Measurements from ENCODE around the gene NOXRED1. TPM values are rescaled to one million over a fixed set of nuclear protein-coding genes. Genes with fewer than 3 reads are reported as not detected.

The NOXRED1 gene, protein sequence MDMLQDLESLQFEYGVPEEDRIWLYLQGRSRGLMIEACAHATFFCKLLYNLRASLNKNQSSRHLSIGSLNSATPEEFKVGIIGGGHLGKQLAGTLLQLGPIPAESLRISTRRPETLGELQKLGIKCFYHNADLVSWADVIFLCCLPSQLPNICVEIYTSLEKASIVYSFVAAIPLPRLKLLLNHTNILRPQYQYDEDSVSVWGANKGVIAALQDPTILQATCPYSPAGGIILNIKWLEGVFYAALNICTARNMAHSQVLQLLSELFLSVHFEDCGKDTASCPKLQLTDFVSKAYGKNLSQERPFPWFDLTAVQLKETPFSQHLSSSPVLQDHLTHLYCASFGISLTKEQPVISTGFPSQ
- under 1 TPM in 6 of 9 donors, not detected in 3; 0.22 to 0.72 (median 0.45) TPM for total RNA-seq
- under 1 TPM; 0.29 to 0.64 (median 0.57) TPM for polyA plus RNA-seq
- long read RNA-seq, donor 1, result 0 reads
- long read RNA-seq, donor 2, result 0 reads
- long read RNA-seq, donor 3, result 0 reads
- long read RNA-seq, donor 4, result 0 reads
- long read RNA-seq, donor 5, result 0 reads
- long read RNA-seq, donor 6, result 0 reads
- long read RNA-seq, donor 7, result 0 reads
- long read RNA-seq, donor 8, result 0 reads
- long read RNA-seq, donor 9, result 0 reads
- long read RNA-seq, donor 10, result 0 reads

DNA sequence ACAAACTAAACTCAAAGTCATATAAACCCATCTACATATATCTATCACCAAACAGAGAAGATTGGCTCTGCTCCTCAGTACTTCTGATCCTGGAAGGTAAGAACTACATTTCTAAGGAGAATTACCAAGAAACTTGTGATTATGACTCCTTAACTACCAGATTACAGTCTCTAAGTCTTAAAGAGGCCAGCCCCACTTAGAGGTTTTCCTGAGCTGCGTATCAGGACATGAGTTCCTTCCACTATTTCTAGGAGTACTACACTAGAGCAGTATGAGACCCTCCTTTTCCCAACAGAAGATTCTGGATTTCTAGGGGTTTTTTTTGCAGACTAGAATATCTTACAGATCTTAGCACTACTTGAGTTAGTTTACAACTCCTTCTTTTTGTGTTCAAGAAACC, at the start of gene NOXRED1:
Gene NOXRED1, minus strand, starts transcription at position 101 of the 400 bp plus-strand sequence. CDS start 634 bp downstream, outside the sequence.
- H3K4me3 ChIP-seq, result no peak within 1 kb of the TSS
- H3K27ac ChIP-seq, result no peak within 1 kb of the TSS
- TF ChIP-seq, protein P1, sequence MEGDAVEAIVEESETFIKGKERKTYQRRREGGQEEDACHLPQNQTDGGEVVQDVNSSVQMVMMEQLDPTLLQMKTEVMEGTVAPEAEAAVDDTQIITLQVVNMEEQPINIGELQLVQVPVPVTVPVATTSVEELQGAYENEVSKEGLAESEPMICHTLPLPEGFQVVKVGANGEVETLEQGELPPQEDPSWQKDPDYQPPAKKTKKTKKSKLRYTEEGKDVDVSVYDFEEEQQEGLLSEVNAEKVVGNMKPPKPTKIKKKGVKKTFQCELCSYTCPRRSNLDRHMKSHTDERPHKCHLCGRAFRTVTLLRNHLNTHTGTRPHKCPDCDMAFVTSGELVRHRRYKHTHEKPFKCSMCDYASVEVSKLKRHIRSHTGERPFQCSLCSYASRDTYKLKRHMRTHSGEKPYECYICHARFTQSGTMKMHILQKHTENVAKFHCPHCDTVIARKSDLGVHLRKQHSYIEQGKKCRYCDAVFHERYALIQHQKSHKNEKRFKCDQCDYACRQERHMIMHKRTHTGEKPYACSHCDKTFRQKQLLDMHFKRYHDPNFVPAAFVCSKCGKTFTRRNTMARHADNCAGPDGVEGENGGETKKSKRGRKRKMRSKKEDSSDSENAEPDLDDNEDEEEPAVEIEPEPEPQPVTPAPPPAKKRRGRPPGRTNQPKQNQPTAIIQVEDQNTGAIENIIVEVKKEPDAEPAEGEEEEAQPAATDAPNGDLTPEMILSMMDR (IDR thresholded peaks at IDR 0.05), result no peak
- no peak for TF ChIP-seq POLR2A (IDR thresholded peaks at IDR 0.05)
- DNase-seq, result no peak
- H3K4me1 ChIP-seq (replicated peaks in 1 of 2), result no peaks in the 10 kb centered on the region
- 94 to 100% (median 98%) methylated on average over 1 of the region's 1 CpG for WGBS, 4 donors
- H3K27me3 ChIP-seq, result no peaks in the 10 kb centered on the region
- peaks cover 0 to 49% of the 10 kb centered on the region in 2 donors for H3K36me3 ChIP-seq (replicated peaks in 1 of 2)
- H3K9me3 ChIP-seq (replicated peaks in 1 of 3), result no peaks in the 10 kb centered on the region
- intact Hi-C loops (cut with DNase I), result no loop called here

DNA sequence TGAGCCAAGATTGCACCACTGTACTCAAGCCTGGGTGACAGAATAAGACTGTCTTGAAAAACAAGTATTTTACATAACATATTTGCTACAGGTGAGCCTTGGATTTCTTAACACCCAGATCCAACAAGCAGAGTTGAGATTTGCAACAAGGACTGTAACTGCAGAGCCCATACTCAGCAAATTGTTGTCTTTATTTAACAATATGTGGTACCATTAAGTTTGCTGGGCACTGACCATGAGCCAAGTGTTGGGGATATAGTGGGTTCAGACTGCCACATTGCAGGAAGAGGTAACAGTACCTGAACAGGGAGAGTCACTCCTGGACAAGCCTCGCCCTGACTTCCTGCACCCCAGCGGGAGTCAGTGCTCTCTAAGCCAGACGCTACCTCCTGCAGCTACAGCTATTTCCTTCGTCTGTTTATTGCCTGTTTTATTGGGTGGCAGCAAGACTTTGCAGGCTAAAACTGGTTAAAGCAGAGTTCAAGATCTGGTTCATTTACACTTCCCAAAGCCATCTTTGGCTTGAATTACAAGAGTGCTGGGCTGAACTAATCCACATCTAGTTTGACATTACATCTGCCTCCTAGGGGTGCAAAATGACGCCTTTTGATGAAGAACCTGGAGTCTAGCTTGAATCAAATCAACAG, 47.0 kb upstream of the NOXRED1 start:
- Histone ChIP-seq H3K36me3 (replicated peaks in 1 of 2) (peaks cover 0 to 40% of the 10 kb centered on the region in 2 donors), H3K4me3 (no peak overlapping the region), H3K4me1 (replicated peaks in 1 of 2) (no peaks in the 10 kb centered on the region), H3K27ac (no peak overlapping the region), H3K9me3 (replicated peaks in 1 of 3) (no peaks in the 10 kb centered on the region), H3K27me3 (no peaks in the 10 kb centered on the region)
- WGBS, 4 donors, result 84 to 95% (median 91%) methylated on average over 5 of the region's 5 CpGs
- intact Hi-C loops (cut with DNase I), result no loop called here
- DNase-seq, result no peak
- TF ChIP-seq POLR2A (IDR thresholded peaks at IDR 0.05), result no peak
- TF ChIP-seq, protein P1 (IDR thresholded peaks at IDR 0.05), result no peak

DNA sequence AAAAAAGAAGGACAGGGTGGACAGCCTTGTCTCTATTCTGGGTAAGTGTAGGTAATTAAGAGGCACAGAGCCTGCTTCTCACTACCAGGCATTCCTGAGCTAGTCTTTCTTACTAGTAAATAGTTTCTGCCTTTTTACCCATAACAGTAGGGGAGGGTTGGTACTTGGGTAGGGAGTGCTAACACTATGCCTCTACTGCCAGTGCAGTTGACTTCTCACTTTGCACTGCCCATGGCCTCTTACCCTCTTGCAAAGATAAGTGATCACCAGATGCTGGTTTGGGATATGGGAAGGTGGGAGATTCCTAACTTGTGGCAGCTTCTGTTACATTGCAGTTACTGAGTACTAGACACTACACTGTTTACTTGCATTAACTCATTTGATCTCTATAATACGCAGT, 46.2 kb upstream of the NOXRED1 start:
- WGBS, 4 donors, result 90 to 96% (median 93%) methylated on average over 1 of the region's 1 CpG
- Histone ChIP-seq H3K27ac (no peak overlapping the region), H3K36me3 (replicated peaks in 1 of 2) (peaks cover 0 to 48% of the 10 kb centered on the region in 2 donors), H3K27me3 (no peaks in the 10 kb centered on the region), H3K9me3 (replicated peaks in 1 of 3) (no peaks in the 10 kb centered on the region), H3K4me3 (no peak overlapping the region), H3K4me1 (replicated peaks in 1 of 2) (no peaks in the 10 kb centered on the region)
- DNase-seq, result no peak
- intact Hi-C loops (cut with DNase I), result loop anchor here in 1 of 2 donors (10.0 kb wide), 2 partner anchors 235 to 595 kb away; partner anchors contain the start of genes ALKBH1 and SLIRP
- TF ChIP-seq, protein P1 (IDR thresholded peaks at IDR 0.05), result no peak
- TF ChIP-seq POLR2A (IDR thresholded peaks at IDR 0.05), result no peak

DNA sequence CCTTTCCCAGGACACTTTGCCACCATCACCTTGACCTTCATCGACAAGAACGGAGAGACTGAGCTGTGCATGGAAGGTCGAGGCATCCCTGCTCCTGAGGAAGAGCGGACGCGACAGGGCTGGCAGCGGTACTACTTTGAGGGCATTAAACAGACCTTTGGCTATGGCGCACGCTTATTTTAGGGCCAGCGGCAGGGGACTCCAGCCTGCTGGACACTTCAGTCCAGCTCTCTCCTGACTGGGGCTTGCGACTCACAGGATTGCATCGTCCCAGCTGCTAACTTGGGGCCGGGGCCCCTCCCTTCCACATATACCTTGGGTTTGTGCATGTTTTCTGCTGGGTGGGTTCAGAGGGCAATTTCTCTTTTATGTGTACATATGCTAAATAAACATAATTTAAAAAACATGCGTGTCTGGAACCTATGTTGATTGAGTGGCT, 45.8 kb upstream of the NOXRED1 start:
- H3K4me1 ChIP-seq (replicated peaks in 1 of 2), result no peaks in the 10 kb centered on the region
- peaks cover 0 to 52% of the 10 kb centered on the region in 2 donors for H3K36me3 ChIP-seq (replicated peaks in 1 of 2)
- H3K9me3 ChIP-seq (replicated peaks in 1 of 3), result no peaks in the 10 kb centered on the region
- H3K27ac ChIP-seq, result no peak overlapping the region
- 63 to 82% (median 70%) methylated on average over 12 to 14 of the region's 14 CpGs for WGBS, 4 donors
- H3K27me3 ChIP-seq, result no peaks in the 10 kb centered on the region
- no peak for TF ChIP-seq POLR2A (IDR thresholded peaks at IDR 0.05)
- TF ChIP-seq, protein P1 (IDR thresholded peaks at IDR 0.05), result no peak
- intact Hi-C loops (cut with DNase I), result loop anchor here in 1 of 2 donors (10.0 kb wide), 2 partner anchors 236 to 594 kb away; partner anchors contain the start of genes ALKBH1 and SLIRP
- no peak for DNase-seq
- no peak overlapping the region for H3K4me3 ChIP-seq

All from adrenal gland (tissue), 19 donors.